Neuronal stem cell (in vitro differentiated cells): Measurements from ENCODE around the gene CEBPE.
A peak's percentile ranks its signal among the peaks of the same experiment; 100 is the strongest.

Experiments used
- DNase-seq: peaks from one replicate; pipeline ENCODE4 v3.0.0-alpha.2; 2013; ENCODE audit warnings: low spot score
- H2AFZ ChIP-seq: one replicate; pipeline ENCODE4 v1.6.1; 2013; ENCODE audit warnings: mild to moderate bottlenecking, low read length, inconsistent platforms
- H2AK5ac ChIP-seq: 2 replicates; pipeline ENCODE4 v1.6.1; 2013; ENCODE audit warnings: low read depth, mild to moderate bottlenecking, inconsistent platforms, low read length, moderate library complexity, mixed read lengths
- H2BK120ac ChIP-seq: 2 replicates; pipeline ENCODE4 v1.6.1; 2013; ENCODE audit warnings: low read depth, mild to moderate bottlenecking, inconsistent platforms, low read length, moderate library complexity, mixed read lengths
- H2BK12ac ChIP-seq: one replicate; pipeline ENCODE4 v1.6.1; 2013; ENCODE audit warnings: low read length, inconsistent platforms
- H2BK15ac ChIP-seq: 2 replicates; pipeline ENCODE4 v1.6.1; 2013; ENCODE audit warnings: mild to moderate bottlenecking, low read length, inconsistent platforms, mixed read lengths
- H2BK5ac ChIP-seq: one replicate; pipeline ENCODE4 v1.6.1; 2013; ENCODE audit warnings: inconsistent platforms, mild to moderate bottlenecking, low read length, moderate library complexity
- H3K14ac ChIP-seq: one replicate; pipeline ENCODE4 v1.6.1; 2013; ENCODE audit warnings: low read length, inconsistent platforms
- H3K18ac ChIP-seq: 2 replicates; pipeline ENCODE4 v1.6.1; 2013; ENCODE audit warnings: low read length, inconsistent platforms
- H3K23ac ChIP-seq: 2 replicates; pipeline ENCODE4 v1.6.1; 2013; ENCODE audit warnings: low read depth, mild to moderate bottlenecking, mixed read lengths, low read length, inconsistent platforms; ENCODE audit not compliant: poor library complexity
- H3K27ac ChIP-seq: replicated peaks from 3 replicates; pipeline ENCODE4 v1.5.1; 2013; ENCODE audit warnings: low read length, inconsistent platforms
- H3K27me3 ChIP-seq, 3 experiments: 2 replicates each; pipeline ENCODE4 v1.6.1; 2013; ENCODE audit warnings: low read length in 3 of 3, mild to moderate bottlenecking in 2 of 3, inconsistent platforms in 1 of 3, low read depth in 1 of 3, mixed read lengths in 1 of 3, moderate library complexity in 1 of 3; ENCODE audit not compliant: control insufficient read depth in 3 of 3, insufficient read depth in 3 of 3
- H3K36me3 ChIP-seq, 2 donors: replicated peaks in 1 of 2; 2 replicates each; pipeline ENCODE4 v1.6.1; 2013; ENCODE audit warnings: low read length in 2 of 2; ENCODE audit not compliant: control insufficient read depth in 2 of 2, insufficient read depth in 2 of 2
- H3K4ac ChIP-seq: 2 replicates; pipeline ENCODE4 v1.6.1; 2013; ENCODE audit warnings: inconsistent platforms, mild to moderate bottlenecking, low read length, moderate library complexity
- H3K4me1 ChIP-seq, 2 donors: 1 replicate in 1 of 2; 2 replicates in 1 of 2; pipeline ENCODE4 v1.6.1; 2013; ENCODE audit warnings: low read length in 2 of 2, low read depth in 1 of 2; ENCODE audit not compliant: control insufficient read depth in 2 of 2, insufficient read depth in 1 of 2
- H3K4me2 ChIP-seq: one replicate; pipeline ENCODE4 v1.6.1; 2013; ENCODE audit warnings: mild to moderate bottlenecking, low read length, inconsistent platforms; ENCODE audit not compliant: insufficient read depth, poor library complexity, severe bottlenecking
- H3K4me3 ChIP-seq, 2 donors: 2 replicates each; pipeline ENCODE4 v1.5.1; 2013; ENCODE audit warnings: low read length in 2 of 2, mild to moderate bottlenecking in 2 of 2, inconsistent platforms in 1 of 2, moderate library complexity in 1 of 2
- H3K79me1 ChIP-seq: one replicate; pipeline ENCODE4 v1.6.1; 2013; ENCODE audit warnings: low read depth, mild to moderate bottlenecking, inconsistent platforms, low read length, moderate library complexity
- H3K9ac ChIP-seq: one replicate; pipeline ENCODE4 v1.6.1; 2013; ENCODE audit warnings: mild to moderate bottlenecking, low read depth, low read length, inconsistent platforms; ENCODE audit not compliant: poor library complexity
- H3K9me3 ChIP-seq, 2 donors: replicated peaks in 1 of 2; 2 replicates each; pipeline versions ENCODE3 to v1.6.1; 2013; ENCODE audit warnings: low read length in 2 of 2, mild to moderate bottlenecking in 2 of 2, inconsistent platforms in 1 of 2, low read depth in 1 of 2, mixed read lengths in 1 of 2, moderate library complexity in 1 of 2; ENCODE audit not compliant: control insufficient read depth in 2 of 2, insufficient read depth in 1 of 2
- H4K8ac ChIP-seq: one replicate; pipeline ENCODE4 v1.6.1; 2013; ENCODE audit warnings: low read depth, mild to moderate bottlenecking, inconsistent platforms, low read length, moderate library complexity
- H4K91ac ChIP-seq: one replicate; pipeline ENCODE4 v1.6.1; 2013; ENCODE audit warnings: low read length, low read depth, mild to moderate bottlenecking, inconsistent platforms; ENCODE audit not compliant: poor library complexity
- WGBS, 2 donors: extraction: QIAGEN DNeasy Blood & Tissue Kit; methylation state at CpG; one replicate each; pipeline ENCODE4 v1.1.7; 2013; ENCODE audit warnings: missing lambda C conversion rate in 2 of 2, mixed read lengths in 1 of 2; ENCODE audit not compliant: insufficient read length in 2 of 2, insufficient replicate concordance in 1 of 2; ENCODE audit errors: extremely low coverage in 2 of 2; 5-methylcytosine and 5-hydroxymethylcytosine counted together

Gene CEBPE

GRCh38 chr14:23103581-23103980 is 15.5 kb downstream of the CEBPE start:
- no peak overlapping the region for H3K14ac ChIP-seq
- H3K27me3 ChIP-seq = no peaks in the 10 kb centered on the region
- no peak overlapping the region for H2BK120ac ChIP-seq
- no peak overlapping the region for H3K9ac ChIP-seq
- no peaks in the 10 kb centered on the region for H3K9me3 ChIP-seq
- H3K27ac ChIP-seq = no peak overlapping the region
- H4K91ac ChIP-seq = no peak overlapping the region
- no CpG with 5 or more reads among the region's 4 CpGs for WGBS, 2 donors
- H2AK5ac ChIP-seq = no peak overlapping the region
- peaks cover 2 to 12% of the 10 kb centered on the region in 2 donors for H3K36me3 ChIP-seq
- no peak overlapping the region for H3K4me3 ChIP-seq
- H3K18ac ChIP-seq = no peak overlapping the region
- H2BK15ac ChIP-seq = no peak overlapping the region
- H3K4me1 ChIP-seq = no peaks in the 10 kb centered on the region
- H3K4ac ChIP-seq = no peak overlapping the region
- no peak overlapping the region for H4K8ac ChIP-seq
- no peak overlapping the region for H3K4me2 ChIP-seq
- no peak overlapping the region for H2BK12ac ChIP-seq
- H3K23ac ChIP-seq = no peak overlapping the region
- no peaks in the 10 kb centered on the region for H3K79me1 ChIP-seq
- no peak for DNase-seq
- H2AFZ ChIP-seq = no peak overlapping the region
- no peak overlapping the region for H2BK5ac ChIP-seq

GRCh38 chr14:23102801-23103200 is 16.3 kb downstream of the CEBPE start:
- H3K4me3 ChIP-seq = no peak overlapping the region
- H3K27ac ChIP-seq = no peak overlapping the region
- H3K9me3 ChIP-seq = no peaks in the 10 kb centered on the region
- no peaks in the 10 kb centered on the region for H3K4me1 ChIP-seq
- H2BK12ac ChIP-seq = no peak overlapping the region
- peaks cover 1% of the 10 kb centered on the region for H3K79me1 ChIP-seq
- H3K36me3 ChIP-seq = peaks cover 7 to 20% of the 10 kb centered on the region in 2 donors
- no peak overlapping the region for H3K18ac ChIP-seq
- no peak overlapping the region for H2AK5ac ChIP-seq
- DNase-seq = no peak
- H2BK120ac ChIP-seq = no peak overlapping the region
- H4K8ac ChIP-seq = no peak overlapping the region
- no peak overlapping the region for H3K14ac ChIP-seq
- no peak overlapping the region for H4K91ac ChIP-seq
- no peak overlapping the region for H3K4me2 ChIP-seq
- WGBS, 2 donors = no CpG with 5 or more reads among the region's 2 CpGs
- H3K9ac ChIP-seq = no peak overlapping the region
- H2BK5ac ChIP-seq = no peak overlapping the region
- H2BK15ac ChIP-seq = no peak overlapping the region
- no peak overlapping the region for H2AFZ ChIP-seq
- H3K4ac ChIP-seq = no peak overlapping the region
- no peak overlapping the region for H3K23ac ChIP-seq
- no peaks in the 10 kb centered on the region for H3K27me3 ChIP-seq

- 100% methylated on average over 2 of the region's 10 CpGs; no CpG with 5 or more reads in 1 of the 2 donors for WGBS, 2 donors
Measured at GRCh38 chr14:23101986-23102625, 16.9 kb downstream of the CEBPE start.

GRCh38 chr14:23101213-23101970 is 17.7 kb downstream of the CEBPE start:
- Histone ChIP-seq H3K9ac (no peak overlapping the region), H3K27ac (no peak overlapping the region), H3K36me3 (peaks cover 11 to 32% of the 10 kb centered on the region in 2 donors), H2BK120ac (no peak overlapping the region), H3K23ac (no peak overlapping the region), H2AFZ (no peak overlapping the region), H3K18ac (no peak overlapping the region), H3K4ac (no peak overlapping the region), H2AK5ac (no peak overlapping the region), H4K91ac (no peak overlapping the region), H3K27me3 (no peaks in the 10 kb centered on the region), H4K8ac (no peak overlapping the region), H2BK12ac (no peak overlapping the region), H2BK5ac (no peak overlapping the region), H3K79me1 (peaks cover 4% of the 10 kb centered on the region), H2BK15ac (no peak overlapping the region), H3K4me1 (no peaks in the 10 kb centered on the region), H3K4me3 (no peak overlapping the region), H3K14ac (no peak overlapping the region), H3K9me3 (no peaks in the 10 kb centered on the region), H3K4me2 (no peak overlapping the region)
- no CpG with 5 or more reads among the region's 6 CpGs for WGBS, 2 donors
- DNase-seq = no peak

More at GRCh38 chr14:23101986-23102625, 16.9 kb downstream of the CEBPE start:
- Histone ChIP-seq H3K4me1 (no peaks in the 10 kb centered on the region), H3K79me1 (peaks cover 4% of the 10 kb centered on the region), H3K4me3 (no peak overlapping the region), H2AFZ (no peak overlapping the region), H3K27me3 (no peaks in the 10 kb centered on the region), H2AK5ac (peak overlapping the region; percentile 26), H3K9ac (no peak overlapping the region), H3K23ac (no peak overlapping the region), H3K36me3 (peaks cover 11 to 27% of the 10 kb centered on the region in 2 donors), H3K27ac (no peak overlapping the region), H4K8ac (no peak overlapping the region), H4K91ac (no peak overlapping the region), H2BK120ac (no peak overlapping the region), H2BK15ac (no peak overlapping the region), H3K9me3 (no peaks in the 10 kb centered on the region), H3K14ac (no peak overlapping the region), H3K4ac (no peak overlapping the region), H3K4me2 (no peak overlapping the region), H2BK5ac (no peak overlapping the region), H3K18ac (no peak overlapping the region), H2BK12ac (no peak overlapping the region)
- no peak for DNase-seq
